Measurements from ENCODE around the gene ERP29. TPM values are rescaled to one million over a fixed set of nuclear protein-coding genes. Genes with fewer than 3 reads are reported as not detected.

ERP29 gene
- total and polyA plus RNA-seq, 4 donors, result 35.6 to 140 (median 57.1) TPM

DNA sequence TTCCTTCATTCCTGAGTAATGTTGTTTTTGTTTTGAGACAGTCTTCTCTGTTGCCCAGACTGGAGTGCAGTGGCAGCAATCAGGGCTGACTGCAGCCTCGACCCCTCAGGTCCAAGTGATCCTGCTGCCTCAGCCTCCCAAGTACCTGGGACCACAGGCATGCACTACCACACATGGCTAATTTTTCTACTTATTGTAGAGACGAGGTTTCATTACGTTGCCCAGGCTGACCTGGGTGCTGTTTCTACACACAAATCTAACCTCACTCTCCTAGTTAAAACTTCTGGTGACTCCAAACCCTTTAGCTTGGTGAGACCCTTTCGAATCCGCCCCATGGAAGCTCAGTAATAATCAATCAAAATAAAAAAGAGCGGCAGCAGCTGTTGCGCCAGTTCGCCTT, 1.5 kb upstream of the ERP29 start:
- TF ChIP-seq FOXA1 (IDR thresholded peaks at IDR 0.05), result no peak
- no peak for TF ChIP-seq RAD21 (IDR thresholded peaks at IDR 0.05)
- no peak for TF ChIP-seq RXRA (IDR thresholded peaks at IDR 0.05)
- TF ChIP-seq, protein P1, sequence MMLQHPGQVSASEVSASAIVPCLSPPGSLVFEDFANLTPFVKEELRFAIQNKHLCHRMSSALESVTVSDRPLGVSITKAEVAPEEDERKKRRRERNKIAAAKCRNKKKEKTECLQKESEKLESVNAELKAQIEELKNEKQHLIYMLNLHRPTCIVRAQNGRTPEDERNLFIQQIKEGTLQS (IDR thresholded peaks at IDR 0.05), result no peak
- no peak for TF ChIP-seq GABPA (IDR thresholded peaks at IDR 0.05 in 1 of 2, conservative IDR thresholded peaks at IDR 0.05 in 1 of 2)
- TF ChIP-seq SP1 (IDR thresholded peaks at IDR 0.05), result no peak
- TF ChIP-seq, protein P2, sequence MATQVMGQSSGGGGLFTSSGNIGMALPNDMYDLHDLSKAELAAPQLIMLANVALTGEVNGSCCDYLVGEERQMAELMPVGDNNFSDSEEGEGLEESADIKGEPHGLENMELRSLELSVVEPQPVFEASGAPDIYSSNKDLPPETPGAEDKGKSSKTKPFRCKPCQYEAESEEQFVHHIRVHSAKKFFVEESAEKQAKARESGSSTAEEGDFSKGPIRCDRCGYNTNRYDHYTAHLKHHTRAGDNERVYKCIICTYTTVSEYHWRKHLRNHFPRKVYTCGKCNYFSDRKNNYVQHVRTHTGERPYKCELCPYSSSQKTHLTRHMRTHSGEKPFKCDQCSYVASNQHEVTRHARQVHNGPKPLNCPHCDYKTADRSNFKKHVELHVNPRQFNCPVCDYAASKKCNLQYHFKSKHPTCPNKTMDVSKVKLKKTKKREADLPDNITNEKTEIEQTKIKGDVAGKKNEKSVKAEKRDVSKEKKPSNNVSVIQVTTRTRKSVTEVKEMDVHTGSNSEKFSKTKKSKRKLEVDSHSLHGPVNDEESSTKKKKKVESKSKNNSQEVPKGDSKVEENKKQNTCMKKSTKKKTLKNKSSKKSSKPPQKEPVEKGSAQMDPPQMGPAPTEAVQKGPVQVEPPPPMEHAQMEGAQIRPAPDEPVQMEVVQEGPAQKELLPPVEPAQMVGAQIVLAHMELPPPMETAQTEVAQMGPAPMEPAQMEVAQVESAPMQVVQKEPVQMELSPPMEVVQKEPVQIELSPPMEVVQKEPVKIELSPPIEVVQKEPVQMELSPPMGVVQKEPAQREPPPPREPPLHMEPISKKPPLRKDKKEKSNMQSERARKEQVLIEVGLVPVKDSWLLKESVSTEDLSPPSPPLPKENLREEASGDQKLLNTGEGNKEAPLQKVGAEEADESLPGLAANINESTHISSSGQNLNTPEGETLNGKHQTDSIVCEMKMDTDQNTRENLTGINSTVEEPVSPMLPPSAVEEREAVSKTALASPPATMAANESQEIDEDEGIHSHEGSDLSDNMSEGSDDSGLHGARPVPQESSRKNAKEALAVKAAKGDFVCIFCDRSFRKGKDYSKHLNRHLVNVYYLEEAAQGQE (IDR thresholded peaks at IDR 0.05), result no peak
- no peak for TF ChIP-seq JUND (IDR thresholded peaks at IDR 0.05)
- TF ChIP-seq, protein P3, sequence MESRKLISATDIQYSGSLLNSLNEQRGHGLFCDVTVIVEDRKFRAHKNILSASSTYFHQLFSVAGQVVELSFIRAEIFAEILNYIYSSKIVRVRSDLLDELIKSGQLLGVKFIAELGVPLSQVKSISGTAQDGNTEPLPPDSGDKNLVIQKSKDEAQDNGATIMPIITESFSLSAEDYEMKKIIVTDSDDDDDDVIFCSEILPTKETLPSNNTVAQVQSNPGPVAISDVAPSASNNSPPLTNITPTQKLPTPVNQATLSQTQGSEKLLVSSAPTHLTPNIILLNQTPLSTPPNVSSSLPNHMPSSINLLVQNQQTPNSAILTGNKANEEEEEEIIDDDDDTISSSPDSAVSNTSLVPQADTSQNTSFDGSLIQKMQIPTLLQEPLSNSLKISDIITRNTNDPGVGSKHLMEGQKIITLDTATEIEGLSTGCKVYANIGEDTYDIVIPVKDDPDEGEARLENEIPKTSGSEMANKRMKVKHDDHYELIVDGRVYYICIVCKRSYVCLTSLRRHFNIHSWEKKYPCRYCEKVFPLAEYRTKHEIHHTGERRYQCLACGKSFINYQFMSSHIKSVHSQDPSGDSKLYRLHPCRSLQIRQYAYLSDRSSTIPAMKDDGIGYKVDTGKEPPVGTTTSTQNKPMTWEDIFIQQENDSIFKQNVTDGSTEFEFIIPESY (IDR thresholded peaks at IDR 0.05), result no peak
- TF ChIP-seq TAF1 (conservative IDR thresholded peaks at IDR 0.05), result no peak
- TF ChIP-seq HNF4G (IDR thresholded peaks at IDR 0.05), result no peak
- no peak for TF ChIP-seq CTCF (IDR thresholded peaks at IDR 0.05; ENCODE audit: low read depth, low read length, missing input control)
- peak overlapping the region in 2 of 3 donors; percentile 67 to 70 for H3K4me3 ChIP-seq (ENCODE audit: low read depth in 1 of 3, low read length in 3 of 3)
- H3K27ac ChIP-seq (ENCODE audit: low read depth in 1 of 2, low read length in 2 of 2), result no peak overlapping the region

DNA sequence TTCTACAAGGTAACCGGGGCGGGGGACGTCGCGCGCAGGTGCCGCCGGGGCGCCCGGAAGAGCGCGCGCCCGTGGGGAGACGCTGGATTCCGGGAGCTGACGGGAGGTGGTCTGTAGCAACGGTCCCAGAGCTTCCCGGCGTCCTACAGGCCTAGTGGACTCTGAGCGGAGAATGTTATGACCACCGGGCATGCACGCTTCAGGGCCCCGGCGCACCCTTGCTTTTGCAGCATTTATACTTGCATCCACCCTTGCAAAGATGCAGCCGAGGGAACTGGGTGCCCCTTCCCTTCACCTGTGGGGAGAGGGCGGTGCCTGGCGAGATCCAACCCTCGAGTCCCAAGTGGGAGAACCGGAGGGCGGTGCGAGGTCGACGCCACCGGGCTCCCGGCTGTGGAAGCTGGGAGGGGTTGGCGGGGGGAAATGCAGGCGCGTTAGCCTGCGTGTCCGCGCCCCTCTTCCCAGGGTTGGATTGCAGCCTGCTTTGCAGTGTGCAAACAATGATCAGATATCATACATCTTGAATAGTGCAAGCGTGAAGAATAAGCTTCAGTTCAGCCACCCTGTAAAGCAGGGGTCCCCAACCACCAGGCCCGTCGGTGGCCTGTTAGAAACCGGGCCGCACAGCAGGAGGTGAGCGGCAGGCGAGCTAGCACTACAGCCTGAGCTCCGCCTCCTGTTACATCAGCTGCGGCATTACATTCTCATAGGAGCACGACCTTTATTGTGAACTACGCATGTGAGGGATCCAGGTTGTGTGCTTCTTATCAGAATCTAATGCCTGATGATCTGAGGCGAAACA, 576 bp downstream of the ERP29 start:
- Histone ChIP-seq H3K36me3 (ENCODE audit: control insufficient read depth in 4 of 4, insufficient read depth in 3 of 4, low read depth in 1 of 4, low read length in 3 of 4) (peaks cover 0 to 9% (median 1%) of the 10 kb centered on the region in 4 donors), H3K27ac (ENCODE audit: low read depth in 1 of 2, low read length in 2 of 2) (peak overlapping the region; percentile 82 to 95), H3K4me3 (ENCODE audit: low read depth in 1 of 3, low read length in 3 of 3) (peak overlapping the region; percentile 66 to 96 (median 90)), H3K27me3 (ENCODE audit: control insufficient read depth in 4 of 4, insufficient read depth in 4 of 4, low read length in 3 of 4) (no peaks in the 10 kb centered on the region), H3K9me3 (ENCODE audit: control insufficient read depth in 4 of 4, low read length in 3 of 4) (no peaks in the 10 kb centered on the region), H3K4me1 (ENCODE audit: control insufficient read depth in 4 of 4, insufficient read depth in 4 of 4, low read length in 3 of 4) (peaks cover 9 to 32% (median 20%) of the 10 kb centered on the region in 4 donors), H3K9ac (ENCODE audit: low read depth in 1 of 2, low read length in 2 of 2) (peak overlapping the region; percentile 32 to 87)
- 1% methylated on average over 54 of the region's 54 CpGs for WGBS
- DNase-seq (ENCODE audit: low spot score), result peak; percentile 62
- TF ChIP-seq FOXA2 (IDR thresholded peaks at IDR 0.05) (no peak), HNF4A (conservative IDR thresholded peaks at IDR 0.05) (peak in 1 of 2 donors; percentile 17), SP1 (IDR thresholded peaks at IDR 0.05) (peak; percentile 53), JUND (IDR thresholded peaks at IDR 0.05) (peak in 1 of 2 donors; percentile 15), EGR1 (IDR thresholded peaks at IDR 0.05; ENCODE audit: low read depth in 2 of 2) (no peak), CTCF (IDR thresholded peaks at IDR 0.05; ENCODE audit: low read depth, low read length, missing input control) (no peak), NR2F2 (IDR thresholded peaks at IDR 0.05) (peak; percentile 56), FOXA1 (IDR thresholded peaks at IDR 0.05) (no peak)
- TF ChIP-seq, protein P2 (IDR thresholded peaks at IDR 0.05), result peak; percentile 65
- TF ChIP-seq, protein P1 (IDR thresholded peaks at IDR 0.05), result peak; percentile 53

More for the DNA sequence above, 1.5 kb upstream of the ERP29 start:
- no peaks in the 10 kb centered on the region for H3K27me3 ChIP-seq (ENCODE audit: control insufficient read depth in 4 of 4, insufficient read depth in 4 of 4, low read length in 3 of 4)
- no peaks in the 10 kb centered on the region for H3K9me3 ChIP-seq (ENCODE audit: control insufficient read depth in 4 of 4, low read length in 3 of 4)
- peaks cover 9 to 32% (median 20%) of the 10 kb centered on the region in 4 donors for H3K4me1 ChIP-seq (ENCODE audit: control insufficient read depth in 4 of 4, insufficient read depth in 4 of 4, low read length in 3 of 4)
- H3K36me3 ChIP-seq (ENCODE audit: control insufficient read depth in 4 of 4, insufficient read depth in 3 of 4, low read depth in 1 of 4, low read length in 3 of 4), result peaks cover 0 to 7% (median 2%) of the 10 kb centered on the region in 4 donors
- H3K9ac ChIP-seq (ENCODE audit: low read depth in 1 of 2, low read length in 2 of 2), result no peak overlapping the region
- DNase-seq (ENCODE audit: low spot score), result no peak
- 95% methylated on average over 8 of the region's 8 CpGs for WGBS
